Measurements from ENCODE around the gene SOX8. TPM values are rescaled to one million over a fixed set of nuclear protein-coding genes. Genes with fewer than 3 reads are reported as not detected.

SOX8 gene
- total and polyA plus RNA-seq, 10 of the 15 experiments (the other 5 are each of a cell fraction or from before 2014, with no cell fraction given), result not detected

GRCh38 chr16:968620-969019 lies 12.9 kb upstream of the SOX8 start:
- 73% methylated on average over 8 of the region's 8 CpGs for WGBS (ENCODE audit: insufficient coverage, insufficient replicate concordance, low lambda C conversion rate, missing lambda C conversion rate)
- POLR2A ChIA-PET, result no interaction called here
- TF ChIP-seq TCF3 (IDR thresholded peaks at IDR 0.05; ENCODE audit: borderline replicate concordance, insufficient read depth, low read depth, low read length), result no peak
- no peak overlapping the region for H3K4me3 ChIP-seq
- H3K27ac ChIP-seq (ENCODE audit: control insufficient read depth, insufficient read depth), result no peak overlapping the region
- CTCF ChIA-PET, result no interaction called here
- in situ Hi-C loops (cut with MboI), result no loop called here
- FAIRE-seq (no peak), DNase-seq (ENCODE audit: low read depth, low spot score) (no peak), ATAC-seq (no peak)
- peaks cover 2% of the 10 kb centered on the region; the same call in 1 of the 3 replicates for H3K9me3 ChIP-seq (replicated peaks; ENCODE audit: control insufficient read depth, insufficient read depth, low read length)
- H4K20me1 ChIP-seq (ENCODE audit: control insufficient read depth, insufficient read depth), result no peaks in the 10 kb centered on the region
- BruUV-seq (replicated peaks), result no TSS peak
- no peaks in the 10 kb centered on the region; a peak in 1 of 4 replicates for H3K27me3 ChIP-seq (replicated peaks in 1 of 2; ENCODE audit: control insufficient read depth in 2 of 2, insufficient read depth in 2 of 2, low read length in 1 of 2)
- no peaks in the 10 kb centered on the region for H3K36me3 ChIP-seq (ENCODE audit: control insufficient read depth in 2 of 2, insufficient read depth in 2 of 2, low read length in 1 of 2)
- no peak overlapping the region for H3K9ac ChIP-seq (ENCODE audit: control insufficient read depth, insufficient read depth, low read length)
- SMC1A ChIA-PET (ENCODE audit: uncharacterized antibody, unreplicated experiment), result no interaction called here
- RAD21 ChIA-PET (ENCODE audit: unreplicated experiment), result no interaction called here
- no peaks in the 10 kb centered on the region; the same call in 1 of the 2 replicates for H3K79me2 ChIP-seq (ENCODE audit: control insufficient read depth, insufficient read depth, low read length)
- intact Hi-C loops (cut with micrococcal nuclease; ENCODE audit: unreplicated experiment), result no loop called here
- no peak overlapping the region for H2AFZ ChIP-seq (ENCODE audit: control insufficient read depth, low read depth, low read length)
- no peak overlapping the region for H3K4me2 ChIP-seq (ENCODE audit: control insufficient read depth, insufficient read depth)
- H3K4me1 ChIP-seq (ENCODE audit: control insufficient read depth, insufficient read depth, low read length), result peaks cover 3% of the 10 kb centered on the region

GRCh38 chr16:969508-970385 lies 11.8 kb upstream of the SOX8 start:
- ATAC-seq (no peak; the same call in 1 of the 3 replicates), DNase-seq (ENCODE audit: low read depth, low spot score) (no peak), FAIRE-seq (no peak)
- H3K27ac ChIP-seq (ENCODE audit: control insufficient read depth, insufficient read depth), result peak overlapping the region; percentile 62
- intact Hi-C loops (cut with micrococcal nuclease; ENCODE audit: unreplicated experiment) (no loop called here), in situ Hi-C loops (cut with MboI) (no loop called here)
- peaks cover 2% of the 10 kb centered on the region; the same call in 1 of the 3 replicates for H3K9me3 ChIP-seq (replicated peaks; ENCODE audit: control insufficient read depth, insufficient read depth, low read length)
- H3K79me2 ChIP-seq (ENCODE audit: control insufficient read depth, insufficient read depth, low read length), result no peaks in the 10 kb centered on the region; the same call in 1 of the 2 replicates
- TF ChIP-seq PAX8 (IDR thresholded peaks at IDR 0.05) (no peak), E2F4 (IDR thresholded peaks at IDR 0.05; ENCODE audit: low read depth, low read length) (no peak)
- H4K20me1 ChIP-seq (ENCODE audit: control insufficient read depth, insufficient read depth), result no peaks in the 10 kb centered on the region
- no peaks in the 10 kb centered on the region for H3K36me3 ChIP-seq (ENCODE audit: control insufficient read depth in 2 of 2, insufficient read depth in 2 of 2, low read length in 1 of 2)
- WGBS (ENCODE audit: insufficient coverage, insufficient replicate concordance, low lambda C conversion rate, missing lambda C conversion rate), result 67% methylated on average over 54 of the region's 55 CpGs
- peaks cover 3% of the 10 kb centered on the region for H3K4me1 ChIP-seq (ENCODE audit: control insufficient read depth, insufficient read depth, low read length)
- peak overlapping the region; percentile 97 for H3K4me2 ChIP-seq (ENCODE audit: control insufficient read depth, insufficient read depth)
- TSS peak; percentile 75 for BruUV-seq (replicated peaks)
- ChIA-PET CTCF (no interaction called here), RAD21 (ENCODE audit: unreplicated experiment) (no interaction called here), POLR2A (no interaction called here), SMC1A (ENCODE audit: uncharacterized antibody, unreplicated experiment) (no interaction called here)
- peak overlapping the region; percentile 81 for H3K9ac ChIP-seq (ENCODE audit: control insufficient read depth, insufficient read depth, low read length)
- H3K27me3 ChIP-seq (replicated peaks in 1 of 2; ENCODE audit: control insufficient read depth in 2 of 2, insufficient read depth in 2 of 2, low read length in 1 of 2), result no peaks in the 10 kb centered on the region; a peak in 1 of 4 replicates
- peak overlapping the region; percentile 65; the same call in 1 of the 2 replicates for H2AFZ ChIP-seq (ENCODE audit: control insufficient read depth, low read depth, low read length)
- H3K4me3 ChIP-seq, result peak overlapping the region; percentile 86

Measured in GM12878 (cell line).